ENCODE measurements around the gene RHEB. TPM values are rescaled to one million over a fixed set of nuclear protein-coding genes. Genes with fewer than 3 reads are reported as not detected.

The RHEB gene
- polyA plus RNA-seq, 12 donors: 64.8 to 105 (median 84.8) TPM; not detected in 1

GRCh38 chr7:151451626-151452571 is 67.8 kb downstream of the RHEB start:
- no peak for DNase-seq

- DNase-seq: no peak
Measured at GRCh38 chr7:151451156-151451555, 68.5 kb downstream of the RHEB start.

GRCh38 chr7:151449990-151450389 is 69.7 kb downstream of the RHEB start:
- no peak for DNase-seq

- DNase-seq: peak; percentile 76
Measured at GRCh38 chr7:151448261-151449252, 71.1 kb downstream of the RHEB start.

GRCh38 chr7:151447901-151448260 is 71.8 kb downstream of the RHEB start:
- DNase-seq: no peak

GRCh38 chr7:151447312-151447711 is 72.4 kb downstream of the RHEB start:
- DNase-seq: no peak

GRCh38 chr7:151446412-151446811 is 73.3 kb downstream of the RHEB start:
- no peak for DNase-seq

- no peak for DNase-seq
Measured at GRCh38 chr7:151444632-151445031, 75.1 kb downstream of the RHEB start.

GRCh38 chr7:151442776-151443496 is 76.8 kb downstream of the RHEB start:
- no peak for DNase-seq

GRCh38 chr7:151440799-151441445 is 78.8 kb downstream of the RHEB start:
- no peak for DNase-seq

GRCh38 chr7:151439855-151440798 is 79.6 kb downstream of the RHEB start, which contains the start of gene CRYGN:
CRYGN (minus strand) TSS chr7:151440141; CDS start chr7:151439917, 224 bp downstream.
- DNase-seq: no peak

GRCh38 chr7:151438864-151439601 is 80.7 kb downstream of the RHEB start:
- DNase-seq: no peak

- no peak for DNase-seq
Measured at GRCh38 chr7:151437866-151438516, 81.7 kb downstream of the RHEB start.

- DNase-seq: no peak
Measured at GRCh38 chr7:151437159-151437553, 82.5 kb downstream of the RHEB start.

- DNase-seq: no peak
Measured at GRCh38 chr7:151436446-151437158, 83.1 kb downstream of the RHEB start.

GRCh38 chr7:151435971-151436370 is 83.7 kb downstream of the RHEB start:
- no peak for DNase-seq

- no peak for DNase-seq
Measured at GRCh38 chr7:151435103-151435916, 84.4 kb downstream of the RHEB start.
